SK-N-SH treated with all-trans-retinoic acid at 6 μM for 48 hours (cell line): Measurements from ENCODE around the gene APEH.

Experiments
- ARNTL ChIP-seq: fragments of 450-650 bp; formaldehyde crosslinking; IDR thresholded peaks from 2 replicates; pipeline ENCODE4 v1.5.0; 2020; ENCODE audit warnings: low read depth, mild to moderate bottlenecking, moderate library complexity, borderline replicate concordance
- BACH2 ChIP-seq: fragments of 250-450 bp; sonication (Bioruptor Pico); IDR thresholded peaks from 2 replicates; pipeline ENCODE4 v1.9.0; 2021; ENCODE audit warnings: mild to moderate bottlenecking, borderline replicate concordance
- CREB5 ChIP-seq: fragments of 250-450 bp; sonication (Bioruptor Pico); IDR thresholded peaks from 2 replicates; pipeline ENCODE4 v1.5.1; 2020; ENCODE audit warnings: low read depth, mild to moderate bottlenecking, moderate library complexity
- CSRNP3 ChIP-seq: fragments of 250-450 bp; sonication (Bioruptor Pico); IDR thresholded peaks from 2 replicates; pipeline ENCODE4 v1.5.1; 2021; ENCODE audit warnings: mild to moderate bottlenecking, moderate library complexity
- ESRRG ChIP-seq: fragments of 250-450 bp; sonication (Bioruptor Pico); IDR thresholded peaks from 2 replicates; pipeline ENCODE4 v1.6.1; 2021; ENCODE audit warnings: mild to moderate bottlenecking
- GLIS3 ChIP-seq: fragments of 250-450 bp; sonication (Bioruptor Pico); IDR thresholded peaks from 2 replicates; pipeline ENCODE4 v1.5.0; 2020; ENCODE audit warnings: mild to moderate bottlenecking, moderate library complexity
- PATZ1 ChIP-seq: fragments of 250-450 bp; sonication (Bioruptor Pico); IDR thresholded peaks from 2 replicates; pipeline ENCODE4 v1.8.0; 2020; ENCODE audit warnings: mild to moderate bottlenecking, moderate library complexity, borderline replicate concordance
- RARB ChIP-seq: fragments of 250-450 bp; sonication (Bioruptor Pico); IDR thresholded peaks from 2 replicates; pipeline ENCODE4 v1.8.0; 2021; ENCODE audit warnings: mild to moderate bottlenecking, moderate library complexity
- TCF4 ChIP-seq: fragments of 250-450 bp; sonication (Bioruptor Pico); IDR thresholded peaks from 2 replicates; pipeline ENCODE4 v1.8.0; 2021; ENCODE audit warnings: mild to moderate bottlenecking, moderate library complexity, borderline replicate concordance
- ZFP3 ChIP-seq: fragments of 250-450 bp; sonication (Bioruptor Pico); IDR thresholded peaks from 2 replicates; pipeline ENCODE4 v1.5.0; 2020; ENCODE audit warnings: mild to moderate bottlenecking, moderate library complexity
- ZFP30 ChIP-seq: fragments of 450-650 bp; formaldehyde crosslinking; IDR thresholded peaks from 2 replicates; pipeline ENCODE4 v1.5.0; 2022; ENCODE audit warnings: mild to moderate bottlenecking, moderate library complexity
- ZNF70 ChIP-seq: fragments of 450-650 bp; formaldehyde crosslinking; IDR thresholded peaks from 2 replicates; pipeline ENCODE4 v1.5.0; 2020; ENCODE audit warnings: mild to moderate bottlenecking, moderate library complexity
- ZNF8 ChIP-seq: fragments of 450-650 bp; formaldehyde crosslinking; IDR thresholded peaks from 2 replicates; pipeline ENCODE4 v1.5.0; 2020; ENCODE audit warnings: mild to moderate bottlenecking, moderate library complexity

DNA sequence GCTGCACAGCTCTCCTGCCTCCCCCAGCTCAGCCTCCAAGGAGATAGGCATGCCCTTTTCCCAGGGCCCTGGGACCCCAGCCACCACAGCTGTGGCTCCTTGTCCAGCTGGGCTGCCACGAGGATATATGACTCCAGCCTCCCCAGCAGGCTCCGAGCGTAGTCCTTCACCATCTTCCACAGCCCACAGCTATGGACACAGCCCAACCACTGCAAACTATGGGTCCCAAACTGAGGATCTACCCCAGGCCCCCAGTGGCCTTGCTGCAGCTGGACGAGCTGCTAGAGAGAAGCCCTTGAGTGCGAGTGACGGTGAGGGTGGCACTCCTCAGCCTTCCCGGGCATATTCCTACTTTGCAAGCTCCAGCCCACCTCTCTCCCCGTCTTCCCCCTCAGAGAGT lies 20.5 kb upstream of the APEH start:
- no peak for TF ChIP-seq ZFP30
- TF ChIP-seq ARNTL: no peak
- no peak for TF ChIP-seq ZNF8 (CRISPR knock-in tag)
- no peak for TF ChIP-seq PATZ1 (CRISPR knock-in tag)
- TF ChIP-seq RARB (CRISPR knock-in tag): no peak
- TF ChIP-seq CSRNP3 (CRISPR knock-in tag): no peak
- TF ChIP-seq BACH2 (CRISPR knock-in tag): no peak
- TF ChIP-seq ZNF70 (CRISPR knock-in tag): no peak
- TF ChIP-seq GLIS3 (CRISPR knock-in tag): no peak
- TF ChIP-seq ESRRG: no peak
- TF ChIP-seq CREB5 (CRISPR knock-in tag): no peak
- TF ChIP-seq ZFP3: no peak
- TF ChIP-seq TCF4 (CRISPR knock-in tag): no peak
